Aorta (tissue), 5 donors: ENCODE data around the gene DCST2. TPM values are rescaled to one million over a fixed set of nuclear protein-coding genes. Genes with fewer than 3 reads are reported as not detected.
A peak's percentile ranks its signal among the peaks of the same experiment; 100 is the strongest.
"Not testable (repeated sequence)": the region's sequence is repeated elsewhere in the genome, so short reads cannot be mapped to it uniquely, and the experiment has no call there.

Source experiments
- ATAC-seq: fragments of 200-7000 bp; cut with Tn5 transposase; one replicate; pipeline ENCODE4 v1.9.1; 2022; ENCODE audit warnings: moderate library complexity; ENCODE audit not compliant: low FRiP score
- DNase-seq, 2 donors: peaks; one replicate each; pipeline ENCODE4 v3.0.0-alpha.2; 2020
- H3K27ac ChIP-seq, 2 donors: one replicate each; pipeline ENCODE4 v1.5.1; 2013; ENCODE audit warnings: low read length in 2 of 2, mild to moderate bottlenecking in 2 of 2, moderate library complexity in 2 of 2, control low read depth in 1 of 2, inconsistent platforms in 1 of 2, low read depth in 1 of 2
- H3K27me3 ChIP-seq, 2 donors: one replicate each; pipeline ENCODE4 v1.6.1; 2013; ENCODE audit warnings: control low read depth in 1 of 2, low read length in 1 of 2, mild to moderate bottlenecking in 1 of 2, moderate library complexity in 1 of 2; ENCODE audit not compliant: insufficient read depth in 2 of 2, control insufficient read depth in 1 of 2
- H3K36me3 ChIP-seq, 2 donors: one replicate each; pipeline ENCODE4 v1.6.1; 2013; ENCODE audit warnings: control low read depth in 1 of 2, low read length in 1 of 2, mild to moderate bottlenecking in 1 of 2; ENCODE audit not compliant: insufficient read depth in 2 of 2, control insufficient read depth in 1 of 2
- H3K4me1 ChIP-seq, 2 donors: one replicate each; pipeline ENCODE4 v1.6.1; 2013; ENCODE audit warnings: low read length in 2 of 2, control low read depth in 1 of 2, mild to moderate bottlenecking in 1 of 2, moderate library complexity in 1 of 2; ENCODE audit not compliant: insufficient read depth in 2 of 2, control insufficient read depth in 1 of 2
- H3K4me3 ChIP-seq, 2 donors: one replicate each; pipeline ENCODE4 v1.5.1; 2013; ENCODE audit warnings: low read length in 2 of 2, control low read depth in 1 of 2, mild to moderate bottlenecking in 1 of 2
- H3K9me3 ChIP-seq: one replicate; pipeline ENCODE4 v1.6.1; 2013; ENCODE audit warnings: mild to moderate bottlenecking, low read length; ENCODE audit not compliant: control insufficient read depth
- WGBS, 2 donors: extraction: QIAGEN DNeasy Blood & Tissue Kit; methylation state at CpG; one replicate each; pipeline ENCODE4 v1.1.7; 2013; 5-methylcytosine and 5-hydroxymethylcytosine counted together
- intact Hi-C, 2 donors: fragments of 100-400 bp; cut with DNase I; formaldehyde crosslinking; loops; one replicate each; pipeline versions ENCODE4 v1.14.2 to v1.15.0; 2022
- polyA plus RNA-seq, 2 donors: library from polyadenylated mRNA; stranded (reverse); fragments of 200-250 nt; gene quantifications; one replicate each; pipeline ENCODE4 v1.2.3, GENCODE V29; 2013
- total RNA-seq, 2 donors: library from RNA; stranded (reverse); fragmentation: NEBNext Ultra II Directional; extraction: Animal tissue kit (Norgen Biotek cat#: 25700); gene quantifications; one replicate each; pipeline ENCODE4 v1.2.1, GENCODE V29; 2021
- donor health status: healthy with polysubstance abuse.
- donor health status: Bipolar disorder and iron deficiency.
- donor health status: DM: no; HTN: no; CAD: no.
- donor health status: DM: no; HTN: no; CAD: no.
- donor health status: DM: yes; HTN: yes; CAD: no.

Gene DCST2
- total and polyA plus RNA-seq, 4 donors = 0.25 to 5.6 (median 1.3) TPM

GRCh38 chr1:154988058-154988954, 45.3 kb downstream of the DCST2 start:
- Histone ChIP-seq H3K4me1 (no peaks in the 10 kb centered on the region), H3K4me3 (no peak overlapping the region), H3K9me3 (no peaks in the 10 kb centered on the region), H3K27ac (no peak overlapping the region), H3K27me3 (no peaks in the 10 kb centered on the region), H3K36me3 (peaks cover 2 to 4% of the 10 kb centered on the region in 2 donors)
- intact Hi-C loops = no loop called here
- ATAC-seq (no peak), DNase-seq (peak in 1 of 2 donors; percentile 39)
- 82 to 85% methylated on average over 17 of the region's 17 CpGs for WGBS, 2 donors

- peaks cover 2 to 4% of the 10 kb centered on the region in 2 donors for H3K36me3 ChIP-seq
These were observed 46.3 kb downstream of the DCST2 start for GRCh38 chr1:154987326-154987725.

GRCh38 chr1:154986736-154987135, 46.8 kb downstream of the DCST2 start:
- intact Hi-C loops, H3K4me1 ChIP-seq, H3K36me3 ChIP-seq, H3K27me3 ChIP-seq, DNase-seq, H3K4me3 ChIP-seq, ATAC-seq, H3K9me3 ChIP-seq, H3K27ac ChIP-seq: not testable (repeated sequence)
- WGBS, 2 donors = 89% methylated on average over 4 of the region's 4 CpGs

More at GRCh38 chr1:154987326-154987725, 46.3 kb downstream of the DCST2 start:
- Histone ChIP-seq H3K27ac (no peak overlapping the region), H3K9me3 (no peaks in the 10 kb centered on the region), H3K27me3 (no peaks in the 10 kb centered on the region), H3K4me3 (no peak overlapping the region), H3K4me1 (peaks cover 0 to 2% of the 10 kb centered on the region in 2 donors)
- intact Hi-C loops = no loop called here
- DNase-seq = no peak
- ATAC-seq = no peak
- 84 to 86% methylated on average over 6 of the region's 6 CpGs for WGBS, 2 donors

- peaks cover 0 to 2% of the 10 kb centered on the region in 2 donors for H3K4me1 ChIP-seq
- 18 to 19% methylated on average over 17 of the region's 17 CpGs for WGBS, 2 donors
- no peaks in the 10 kb centered on the region for H3K27me3 ChIP-seq
- H3K27ac ChIP-seq = no peak overlapping the region
- intact Hi-C loops = no loop called here
- peak overlapping the region; percentile 77 to 90 for H3K4me3 ChIP-seq
- no peaks in the 10 kb centered on the region for H3K36me3 ChIP-seq
- no peaks in the 10 kb centered on the region for H3K9me3 ChIP-seq
- no peak for DNase-seq
- ATAC-seq = no peak
These were observed 49.7 kb downstream of the DCST2 start for GRCh38 chr1:154983776-154984466.

GRCh38 chr1:154982897-154983648, 50.5 kb downstream of the DCST2 start, which contains the start of gene FLAD1:
Gene FLAD1, plus strand, starts transcription at chr1:154983344. Its CDS starts 351 bp downstream, at chr1:154983695.
- H3K9me3 ChIP-seq = no peaks in the 10 kb centered on the region
- WGBS, 2 donors = 0 to 1% methylated on average over 26 of the region's 26 CpGs
- peak; percentile 99 for ATAC-seq
- H3K4me1 ChIP-seq = peaks cover 0 to 2% of the 10 kb centered on the region in 2 donors
- no peak within 1 kb of the TSS for H3K27ac ChIP-seq
- DNase-seq = peak; percentile 96 to 97
- H3K4me3 ChIP-seq = peak within 1 kb of the TSS; percentile 77 to 90
- intact Hi-C loops = no loop called here
- H3K36me3 ChIP-seq = no peaks in the 10 kb centered on the region
- H3K27me3 ChIP-seq = no peaks in the 10 kb centered on the region

GRCh38 chr1:154982341-154982740, 51.2 kb downstream of the DCST2 start:
- no peaks in the 10 kb centered on the region for H3K36me3 ChIP-seq
- no peak overlapping the region for H3K27ac ChIP-seq
- no peaks in the 10 kb centered on the region for H3K9me3 ChIP-seq
- WGBS, 2 donors = 61 to 65% methylated on average over 6 of the region's 6 CpGs
- no peak overlapping the region for H3K4me3 ChIP-seq
- intact Hi-C loops = no loop called here
- ATAC-seq (no peak), DNase-seq (no peak)
- no peaks in the 10 kb centered on the region for H3K27me3 ChIP-seq
- peaks cover 0 to 2% of the 10 kb centered on the region in 2 donors for H3K4me1 ChIP-seq

GRCh38 chr1:154978360-154978759, 55.2 kb downstream of the DCST2 start:
- no peaks in the 10 kb centered on the region for H3K36me3 ChIP-seq
- H3K4me3 ChIP-seq = no peak overlapping the region
- peaks cover 0 to 2% of the 10 kb centered on the region in 2 donors for H3K4me1 ChIP-seq
- no peaks in the 10 kb centered on the region for H3K9me3 ChIP-seq
- intact Hi-C loops = loop anchor here in 1 of 2 donors (10.0 kb wide), 1 partner anchor 1184 kb away; no protein-coding TSS in a partner anchor
- ATAC-seq = no peak
- no peak for DNase-seq
- no peak overlapping the region for H3K27ac ChIP-seq
- WGBS, 2 donors = 92 to 93% methylated on average over 3 of the region's 3 CpGs
- H3K27me3 ChIP-seq = no peaks in the 10 kb centered on the region

GRCh38 chr1:154977762-154978161, 55.8 kb downstream of the DCST2 start:
- H3K4me1 ChIP-seq, H3K4me3 ChIP-seq, H3K27me3 ChIP-seq, H3K36me3 ChIP-seq, H3K9me3 ChIP-seq, ATAC-seq, DNase-seq, H3K27ac ChIP-seq: not testable (repeated sequence)
- intact Hi-C loops = loop anchor here in 1 of 2 donors (10.0 kb wide), 1 partner anchor 1183 kb away; no protein-coding TSS in a partner anchor
- 75% methylated on average over 3 of the region's 3 CpGs for WGBS, 2 donors
